Measurements from ENCODE around the gene ARHGEF6.

The ARHGEF6 gene

DNA sequence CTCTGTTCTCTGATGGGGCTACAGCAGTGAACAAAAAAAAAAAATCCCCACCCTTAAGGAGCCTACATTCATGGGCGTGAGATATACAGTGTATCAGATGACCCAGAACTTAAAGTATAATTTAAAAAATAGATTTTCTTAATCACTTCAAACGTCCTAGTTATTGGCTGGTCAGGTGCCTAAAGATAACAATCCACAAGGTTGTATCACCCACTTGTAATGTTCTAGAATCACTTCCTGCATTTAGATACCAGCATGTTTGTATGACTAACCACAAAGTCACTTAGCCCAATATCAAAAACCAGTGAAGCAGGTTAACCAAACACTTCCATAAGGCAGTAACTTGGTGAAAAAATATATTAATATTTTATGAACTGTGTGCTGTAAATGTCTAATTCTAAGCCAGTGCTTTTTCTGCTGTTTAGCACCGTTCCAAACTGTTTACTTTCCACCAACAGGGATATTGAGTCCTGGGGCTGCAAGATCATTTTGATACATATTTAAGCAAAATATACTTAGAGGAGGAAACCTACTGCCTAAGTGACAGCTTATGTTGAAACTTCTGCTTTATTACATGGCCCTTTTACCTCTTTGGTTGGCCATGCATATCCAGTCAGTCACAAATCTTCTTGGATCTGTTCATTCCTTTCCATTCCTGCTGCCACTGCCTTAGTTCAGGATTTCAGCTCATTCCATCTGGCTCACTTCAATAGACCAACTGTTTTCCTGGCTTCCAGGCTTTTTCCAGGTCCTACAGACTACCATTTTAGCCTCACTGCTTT, 89.5 kb downstream of the ARHGEF6 start:
- DNase-seq, result no peak

DNA sequence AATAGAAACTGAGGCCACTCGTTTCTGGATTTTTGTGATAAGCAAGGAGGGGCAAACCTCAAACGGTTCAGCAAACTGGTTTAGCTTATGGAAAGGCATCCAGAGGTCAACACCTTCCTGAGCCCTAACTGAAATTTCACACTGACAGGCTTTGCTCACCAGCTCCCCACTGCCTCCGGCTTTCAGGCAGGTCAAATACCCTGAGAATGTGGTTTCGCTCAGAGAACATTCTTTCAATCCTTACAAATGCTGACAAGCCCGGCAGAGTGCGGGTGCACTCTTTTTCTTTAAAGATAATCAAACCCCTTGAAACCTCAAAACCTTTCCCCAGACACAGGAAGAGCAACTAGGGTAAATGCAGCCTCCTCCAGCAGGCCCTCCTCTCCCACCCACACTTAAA, 91.3 kb downstream of the ARHGEF6 start:
- DNase-seq, result no peak

DNA sequence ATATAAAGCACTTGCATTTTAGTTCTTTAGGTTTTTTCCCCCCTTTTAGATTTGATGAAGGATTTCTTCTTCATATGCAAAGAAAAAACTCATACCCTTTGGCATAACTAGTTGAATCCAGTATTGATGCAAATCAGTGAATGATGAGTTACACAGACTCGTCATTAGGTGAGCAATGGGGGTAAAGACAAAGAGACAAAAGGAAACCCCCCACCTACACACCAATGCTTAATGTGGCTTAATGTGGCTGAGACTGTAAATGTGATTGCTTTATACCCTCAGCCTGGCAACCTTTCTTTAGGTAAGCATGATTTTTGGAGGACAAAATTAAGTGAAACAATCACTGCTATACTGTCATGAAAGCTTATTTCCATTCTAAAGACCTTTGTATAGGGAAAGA, 93.3 kb downstream of the ARHGEF6 start:
- no peak for DNase-seq

DNA sequence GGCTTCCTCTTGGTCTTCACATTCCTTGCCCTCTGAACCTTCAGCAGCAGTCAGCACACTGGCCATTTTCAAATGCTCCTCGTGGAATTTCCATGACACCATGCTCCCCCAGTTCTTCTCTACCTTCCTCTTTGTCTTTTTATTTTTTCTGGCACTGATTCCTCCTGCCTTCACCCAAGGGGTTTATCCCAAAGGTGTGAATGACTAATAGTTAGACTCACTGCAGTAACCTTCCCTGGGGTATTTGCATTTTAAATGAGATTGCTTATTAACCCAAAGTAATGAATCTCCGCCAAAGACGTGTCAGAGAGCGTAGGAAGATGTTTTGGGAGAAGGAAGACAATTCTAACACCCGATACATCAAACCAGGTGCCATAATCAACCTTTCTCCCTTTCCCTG, 96.6 kb downstream of the ARHGEF6 start:
- no peak for DNase-seq

DNA sequence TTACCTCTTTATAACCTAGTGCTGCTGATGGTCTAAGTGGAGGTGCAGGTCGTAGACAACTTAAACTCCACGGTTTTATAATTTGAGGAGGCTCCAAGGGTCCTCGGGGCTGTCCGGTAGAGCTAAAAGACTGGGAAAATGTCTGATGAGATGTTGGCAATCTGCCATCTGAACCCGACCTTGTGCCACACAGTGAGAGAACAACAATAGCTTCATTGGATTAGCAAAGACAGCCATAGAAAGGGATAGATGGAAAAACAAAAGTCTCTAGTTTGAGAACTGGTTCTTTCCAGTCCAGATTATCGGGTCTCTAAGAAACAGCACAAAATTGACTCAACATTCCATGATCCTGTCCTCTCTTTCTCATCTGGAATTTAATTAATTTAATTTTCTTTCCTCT, 101.2 kb downstream of the ARHGEF6 start:
- DNase-seq, result peak; percentile 3

DNA sequence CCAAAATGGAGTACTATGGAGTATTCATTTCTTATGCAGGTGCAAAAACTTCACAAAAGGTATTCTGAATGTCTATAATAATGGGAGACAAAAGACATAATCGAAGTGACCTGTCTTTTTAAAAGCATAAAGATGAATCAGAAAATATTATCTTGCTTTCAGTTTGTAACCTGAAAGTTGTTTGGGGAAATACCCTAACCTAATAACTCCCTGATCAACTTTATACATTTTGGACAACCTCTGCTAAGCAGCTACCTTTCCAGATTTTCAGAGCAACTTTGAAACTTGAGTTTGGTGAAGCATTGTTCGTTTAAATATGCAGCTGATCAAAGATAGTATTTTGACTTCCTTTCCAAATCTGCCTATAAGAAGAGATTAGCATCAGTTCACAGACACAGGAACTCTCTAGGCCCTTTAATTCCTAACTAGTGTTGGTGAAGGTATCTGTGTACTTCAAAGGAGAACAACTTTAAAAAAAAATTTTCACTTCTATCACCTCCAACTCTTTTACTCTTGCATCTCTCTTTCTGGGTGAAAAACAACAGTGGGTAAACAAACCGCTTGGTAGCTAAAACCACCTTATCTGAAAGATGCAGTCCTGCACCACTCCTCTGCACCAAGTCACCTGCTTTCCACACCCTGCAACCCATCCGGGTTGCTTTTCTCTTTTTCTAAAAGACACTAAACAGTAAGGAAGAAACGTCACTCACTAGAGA, 106.3 kb downstream of the ARHGEF6 start:
- DNase-seq, result no peak

DNA sequence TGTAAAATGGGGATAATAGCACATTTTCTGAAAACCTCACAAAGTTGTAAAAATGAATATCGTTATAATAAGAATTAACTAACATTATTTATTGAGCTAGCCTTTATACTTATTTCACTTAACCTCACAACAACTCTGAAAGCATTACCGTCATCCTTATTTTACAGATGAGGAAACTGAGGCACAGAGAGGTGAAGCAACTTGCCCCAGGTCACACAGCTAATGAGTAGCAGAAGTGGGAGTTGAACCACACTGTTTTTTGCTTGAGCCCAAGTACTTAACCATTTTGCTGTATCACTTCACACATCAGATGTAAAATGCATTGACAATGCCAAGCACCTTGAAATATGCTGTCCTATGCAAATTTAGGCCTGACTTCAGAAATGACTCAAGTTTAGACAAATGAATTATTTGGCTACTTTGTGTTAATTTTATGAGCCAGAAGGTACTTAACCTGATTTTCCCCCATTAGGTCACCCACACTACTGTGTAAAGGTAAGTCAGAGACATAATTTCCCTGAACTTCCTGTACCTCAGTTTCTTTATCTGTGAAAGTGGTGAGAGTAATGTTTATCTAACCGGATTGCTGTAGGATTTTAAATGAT, 109.6 kb downstream of the ARHGEF6 start:
- no peak for DNase-seq

DNA sequence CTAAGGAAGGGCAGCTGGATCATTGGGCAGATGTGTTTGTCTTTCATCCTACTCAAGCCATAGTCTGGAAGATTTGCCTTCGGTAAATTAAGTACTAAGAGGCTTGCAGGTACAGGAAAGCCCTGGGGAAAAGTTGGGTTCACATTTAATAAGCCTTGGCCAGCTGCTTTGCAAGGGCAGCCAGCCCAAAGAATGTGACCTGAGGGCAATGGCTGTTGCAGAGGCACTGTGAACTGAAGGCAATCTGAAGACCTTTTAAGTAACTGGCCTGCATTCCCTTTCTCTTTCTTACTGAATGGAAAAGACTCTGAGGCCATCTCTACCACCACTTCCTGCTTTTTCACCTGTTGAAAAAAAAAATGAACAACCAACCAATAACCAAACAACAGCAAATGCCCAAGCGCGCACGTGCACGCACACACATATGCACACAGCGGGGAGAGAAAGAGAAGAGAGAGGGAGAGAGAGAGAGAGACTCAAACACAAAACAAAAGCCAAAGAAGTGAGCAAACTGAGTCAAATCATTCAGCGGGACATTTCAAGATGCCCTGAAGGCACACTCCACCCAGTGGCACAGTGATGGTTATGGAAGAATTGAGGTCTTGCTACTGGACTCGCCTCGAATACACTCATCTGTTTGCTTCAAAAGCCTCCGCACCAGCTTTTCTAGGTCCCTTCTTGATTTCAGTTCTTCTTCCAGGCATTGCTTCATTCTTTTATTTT, 113.1 kb downstream of the ARHGEF6 start:
- peak; percentile 66 for DNase-seq

DNA sequence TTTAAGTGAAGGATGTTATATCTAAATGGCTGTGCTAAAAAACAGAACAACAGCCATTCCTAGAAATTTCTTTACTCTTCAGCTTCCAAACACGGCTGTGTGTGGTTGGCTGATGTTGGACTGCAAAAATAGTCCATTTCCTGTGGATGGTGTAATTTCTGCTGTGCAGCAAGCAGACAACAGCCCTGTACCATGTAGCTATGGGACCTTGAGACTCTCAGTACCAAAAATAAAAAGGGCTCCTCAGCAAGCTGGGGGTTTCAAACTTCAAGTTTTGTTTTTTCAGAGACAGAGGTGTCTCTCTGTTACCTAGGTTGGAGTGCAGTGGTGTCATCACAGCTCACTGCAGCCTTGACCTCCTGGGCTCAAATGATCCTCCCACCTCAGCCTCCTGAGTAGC, 114.6 kb downstream of the ARHGEF6 start:
- DNase-seq, result no peak

DNA sequence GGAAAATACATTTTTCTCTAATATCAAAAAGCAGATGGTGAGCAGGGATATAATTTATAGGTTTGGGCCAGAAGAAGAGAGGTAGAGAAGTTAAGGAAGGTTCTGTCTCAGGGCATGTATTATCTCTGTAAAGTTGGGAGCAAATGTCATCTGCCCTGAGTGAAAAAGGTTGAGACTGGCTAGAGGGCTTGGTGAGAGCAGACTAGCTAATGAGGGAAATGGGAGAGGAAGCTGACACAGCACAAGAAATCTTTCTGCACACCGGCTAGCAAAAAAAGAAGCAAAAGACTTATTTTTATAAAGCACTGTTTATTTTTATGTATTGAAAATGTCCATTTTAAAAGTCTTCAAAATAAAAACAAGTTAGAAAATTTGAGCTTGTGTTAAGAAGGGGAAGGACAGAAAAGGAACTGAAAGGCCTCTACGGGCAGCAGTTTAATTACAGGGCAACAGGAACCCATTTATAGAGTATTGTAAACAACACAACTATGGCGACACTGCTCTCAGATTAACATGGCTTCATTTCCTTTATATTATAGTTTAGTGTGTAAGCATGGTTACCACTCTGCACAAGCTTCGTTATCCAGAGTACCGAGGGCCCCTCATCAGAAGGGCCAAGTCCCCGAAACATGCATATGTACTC, 115.4 kb downstream of the ARHGEF6 start:
- no peak for DNase-seq

DNA sequence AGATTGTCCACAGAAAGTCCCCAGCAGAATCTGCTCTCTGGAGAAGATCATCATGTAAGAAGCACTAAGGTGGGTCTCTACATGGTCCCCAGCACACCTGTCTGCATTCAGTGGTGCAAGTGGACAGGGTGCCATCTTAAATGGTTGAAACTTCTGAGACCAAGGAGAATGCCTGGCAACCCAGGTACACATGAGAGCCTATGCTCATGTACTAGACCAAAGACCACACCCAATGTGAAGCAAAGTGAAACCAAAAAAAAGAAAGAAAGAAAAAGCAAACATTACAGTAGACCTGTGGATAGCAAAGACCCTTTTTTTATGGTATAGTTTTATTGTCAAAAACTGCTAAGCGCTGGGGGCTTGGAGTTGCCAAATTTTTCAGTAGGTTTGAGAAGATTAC, 117.8 kb downstream of the ARHGEF6 start:
- DNase-seq, result no peak

DNA sequence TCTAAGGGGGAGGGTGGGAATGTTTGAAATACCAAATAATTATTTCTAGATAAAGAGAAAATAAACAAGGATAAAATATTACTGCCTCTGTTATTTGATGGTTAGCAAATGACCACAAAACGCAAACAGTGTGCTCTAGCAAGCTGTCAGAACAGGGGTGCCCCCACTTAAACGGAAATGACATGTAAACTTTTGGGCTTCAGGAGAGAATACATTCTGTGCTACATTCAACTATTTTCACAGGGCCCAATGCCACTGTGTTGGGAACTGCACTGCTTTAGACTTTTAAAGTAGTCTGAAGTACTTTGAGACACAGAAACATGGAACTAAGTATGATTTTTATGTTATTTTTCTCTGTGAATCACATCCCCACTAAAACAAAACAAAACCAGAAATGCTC, 118.6 kb downstream of the ARHGEF6 start:
- DNase-seq, result no peak

DNA sequence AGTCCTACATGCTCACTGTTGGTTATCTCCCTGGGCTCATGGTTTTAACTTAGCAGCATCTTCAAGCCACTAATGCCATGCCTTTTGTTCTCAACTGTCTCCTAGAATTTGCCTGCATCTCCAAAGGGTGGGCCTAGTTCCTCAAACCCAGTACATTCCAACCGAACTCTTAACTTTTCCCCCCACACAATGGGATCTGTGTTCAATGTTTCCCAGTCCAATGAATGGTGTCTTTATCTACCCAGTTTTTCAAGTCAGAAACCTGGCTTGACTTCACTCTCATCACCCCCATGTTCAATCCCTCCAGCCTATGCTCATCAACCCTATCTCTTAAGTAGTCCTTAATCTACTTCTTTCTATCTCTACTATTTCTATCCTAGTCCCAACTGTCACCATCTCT, 119.8 kb downstream of the ARHGEF6 start:
- no peak for DNase-seq

DNA sequence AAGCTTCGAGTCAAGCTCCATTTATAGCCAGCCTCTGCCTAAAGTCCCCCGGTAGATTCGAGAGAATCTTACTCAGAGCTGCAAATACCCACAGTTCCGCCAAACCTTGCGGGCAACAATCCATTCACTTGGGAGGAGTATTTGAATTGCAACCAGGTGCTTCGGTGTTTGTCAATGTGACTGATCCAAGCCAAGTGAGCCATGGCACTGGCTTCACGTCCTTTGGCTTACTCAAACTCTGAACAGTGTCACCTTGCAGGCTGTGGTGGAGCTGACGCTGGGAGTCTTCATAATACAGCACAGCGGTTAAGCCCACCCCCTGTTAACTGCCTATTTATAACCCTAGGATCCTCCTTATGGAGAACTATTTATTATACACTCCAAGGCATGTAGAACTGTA, 121.6 kb downstream of the ARHGEF6 start:
- peak; percentile 64 for DNase-seq

DNA sequence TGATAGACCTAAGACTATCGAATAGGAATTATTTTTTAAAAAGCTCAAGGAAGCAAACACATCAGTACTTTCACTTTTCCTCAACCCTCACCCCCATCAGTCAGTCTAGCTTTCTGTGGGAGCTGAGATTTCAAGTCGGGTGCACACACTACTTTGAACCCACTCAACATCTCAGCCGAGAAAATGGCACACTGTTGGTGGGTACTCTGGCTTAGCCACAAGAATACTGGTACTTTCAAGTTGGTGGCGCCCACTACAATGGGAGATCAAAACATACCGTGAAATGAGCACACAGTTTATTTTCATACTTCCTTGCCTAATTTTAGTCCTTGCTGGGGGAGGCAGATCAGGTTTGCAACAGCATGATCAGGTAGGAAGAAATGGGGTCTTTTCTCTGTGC, 122.6 kb downstream of the ARHGEF6 start:
- DNase-seq, result no peak

DNA sequence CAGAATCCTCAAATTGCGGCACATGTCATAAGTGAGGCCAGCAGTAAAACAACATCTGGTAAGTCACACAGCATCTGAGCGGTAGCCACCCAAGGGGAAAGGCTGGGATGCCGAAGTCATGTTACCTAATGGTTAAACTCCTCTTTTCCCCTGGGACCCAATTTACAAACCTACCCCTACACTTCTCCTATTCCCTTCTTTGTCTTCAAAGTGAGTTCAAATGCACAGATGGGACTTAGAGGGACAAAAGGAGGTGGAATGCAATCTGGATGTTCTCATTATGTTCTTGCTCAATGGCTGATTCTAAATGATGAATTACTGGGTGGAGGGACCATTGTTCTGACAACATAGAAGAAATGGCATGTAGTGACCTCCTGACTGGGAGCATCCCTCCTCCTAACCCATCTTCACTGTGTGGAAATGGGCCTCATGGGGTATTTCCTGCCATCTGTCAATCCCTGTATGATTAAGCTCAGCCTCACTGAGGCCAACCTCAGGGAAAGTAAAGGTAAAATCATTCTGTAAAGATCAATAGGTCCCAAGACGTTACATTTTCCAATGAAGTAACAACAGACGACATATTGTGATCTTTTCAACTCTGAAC, 124.3 kb downstream of the ARHGEF6 start:
- DNase-seq, result peak; percentile 96

DNA sequence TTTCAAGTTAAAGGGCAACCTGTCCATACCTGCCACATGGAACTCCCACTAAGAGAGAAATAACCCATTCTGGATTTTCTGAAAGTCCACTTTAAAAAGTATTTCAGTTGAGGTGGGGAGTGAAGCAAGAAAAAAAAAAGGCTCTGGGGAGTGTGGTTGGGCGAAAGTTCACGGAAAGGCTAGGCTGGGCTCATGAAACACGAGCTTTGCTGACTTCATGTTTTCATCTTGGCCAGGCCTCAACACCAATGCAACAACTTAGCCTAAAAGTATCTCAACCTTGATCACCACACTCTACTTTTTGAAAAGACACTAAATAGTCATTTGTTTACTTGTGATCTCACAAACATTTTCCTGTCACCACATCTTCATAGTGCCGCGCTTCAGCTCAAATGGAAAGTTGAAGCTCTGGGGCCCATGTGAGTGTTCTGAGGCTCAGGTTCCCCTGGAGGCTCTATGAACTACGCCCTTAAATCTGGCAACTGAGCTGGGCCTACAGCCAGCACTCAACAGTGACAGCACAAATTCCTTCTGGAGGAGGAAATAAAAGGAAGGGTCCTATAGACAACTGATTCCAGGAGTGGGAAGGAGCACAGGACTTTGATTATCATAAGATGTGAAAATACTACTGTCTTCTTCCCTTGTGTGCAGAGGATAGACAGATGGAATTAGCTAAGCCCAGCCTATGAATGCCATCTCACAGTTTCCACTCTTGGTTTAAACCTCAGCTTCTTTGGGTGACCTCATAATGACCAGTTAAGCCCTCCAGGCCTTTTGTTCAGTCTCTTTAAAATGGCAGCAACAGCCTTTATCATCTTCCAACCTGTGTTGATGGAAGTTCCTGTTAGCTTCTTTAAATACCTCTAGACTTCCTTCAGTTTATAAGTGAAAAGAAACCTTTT, 127.7 kb downstream of the ARHGEF6 start:
- no peak for DNase-seq

DNA sequence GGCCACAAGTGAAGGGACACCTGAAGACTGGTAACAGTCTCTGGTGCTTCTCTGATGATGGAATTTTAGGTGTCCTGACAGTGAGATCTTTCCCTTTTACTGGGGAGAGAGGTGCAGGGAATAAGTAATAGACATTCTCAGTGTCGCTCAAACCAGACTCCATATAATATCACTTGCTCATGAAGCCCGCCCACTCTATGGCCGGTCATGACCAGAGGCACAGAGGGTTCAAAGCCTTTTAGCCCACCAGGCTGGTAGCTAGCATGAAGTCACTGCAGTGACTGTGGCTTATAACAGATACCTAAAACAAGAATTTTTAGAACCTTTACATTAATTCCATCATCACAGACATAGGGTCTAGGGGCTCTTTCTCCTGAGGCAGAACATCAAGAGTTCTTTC, 129.9 kb downstream of the ARHGEF6 start:
- no peak for DNase-seq

DNA sequence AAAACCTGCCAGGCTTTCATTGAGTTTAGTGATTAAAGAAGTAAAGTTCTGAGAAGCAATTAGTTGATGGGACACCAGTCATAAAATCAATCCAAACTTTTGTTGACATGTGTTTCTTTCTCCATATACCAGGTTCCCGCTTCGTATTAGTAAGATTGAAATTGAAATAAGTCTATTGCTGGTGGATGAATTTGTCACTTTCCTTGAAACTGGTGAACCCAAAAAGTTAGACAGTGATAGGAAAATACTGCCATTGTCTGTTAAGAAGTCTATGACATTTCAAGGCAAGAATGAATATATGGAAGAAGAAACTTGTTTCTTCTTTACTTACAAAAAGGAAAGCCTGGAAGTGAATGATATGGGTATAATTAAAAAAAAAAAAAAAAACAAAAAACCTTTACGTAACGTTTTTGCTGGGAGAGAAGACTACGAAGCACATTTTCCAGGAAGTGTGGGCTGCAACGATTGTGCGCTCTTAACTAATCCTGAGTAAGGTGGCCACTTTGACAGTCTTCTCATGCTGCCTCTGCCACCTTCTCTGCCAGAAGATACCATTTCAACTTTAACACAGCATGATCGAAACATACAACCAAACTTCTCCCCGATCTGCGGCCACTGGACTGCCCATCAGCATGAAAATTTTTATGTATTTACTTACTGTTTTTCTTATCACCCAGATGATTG, 132.9 kb downstream of the ARHGEF6 start, which contains the start of gene CD40LG:
Gene CD40LG (plus strand): TSS at position 482 of the 684 bp plus-strand sequence. CDS start 91 bp downstream, at position 573.
- DNase-seq, result no peak

DNA sequence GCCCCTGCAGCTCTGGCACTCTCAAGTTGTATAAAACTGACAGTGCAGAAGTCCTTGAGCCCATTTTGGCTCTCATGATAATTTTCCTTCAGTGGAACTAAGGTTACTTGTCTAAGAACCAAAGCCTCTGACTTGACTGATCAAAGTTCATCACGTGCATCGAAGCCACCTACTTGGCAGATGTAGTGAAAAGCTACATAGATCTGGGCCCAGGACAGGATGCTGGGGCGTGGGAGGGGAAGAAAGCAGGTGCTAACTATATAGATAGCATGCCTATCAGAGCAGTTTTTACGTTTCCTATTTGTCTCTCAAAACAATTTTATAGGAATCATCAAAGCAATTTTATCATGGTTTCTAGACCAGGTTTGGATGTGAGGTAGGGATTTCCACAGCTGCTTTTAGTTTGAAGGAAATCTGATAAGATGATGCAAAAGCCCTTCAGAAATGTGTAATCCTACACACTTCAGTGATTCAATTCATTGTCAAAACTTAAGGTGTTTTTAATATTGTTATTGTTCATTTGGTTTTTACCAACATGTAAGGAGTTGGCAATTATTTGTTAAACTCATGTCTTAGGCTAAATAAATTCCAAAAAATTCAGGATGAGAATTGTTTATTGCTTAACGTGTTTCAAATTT, 134.0 kb downstream of the ARHGEF6 start:
- no peak for DNase-seq

Data from NCI-H69 (cell line).